GM23338 (cell line): ENCODE results near the gene PDE4D.

Source experiments
- CREB1 ChIP-seq: fragments of 250-450 bp; sonication (Bioruptor Pico); IDR thresholded peaks from 2 replicates; pipeline ENCODE4 v1.5.0; 2020; ENCODE audit warnings: low read depth, mild to moderate bottlenecking, moderate library complexity
- CTCF ChIP-seq, 2 experiments: fragments of 200-600 bp in 1 of 2; sonication (generic) in 1 of 2; conservative IDR thresholded peaks; 2 replicates each; pipeline versions ENCODE4 v1.5.1 to v1.6.1; 2016 to 2017; ENCODE audit warnings: antibody characterized with exemption in 2 of 2, low read depth in 2 of 2, mild to moderate bottlenecking in 2 of 2, moderate library complexity in 1 of 2
- ETS1 ChIP-seq: IDR thresholded peaks from 2 replicates; pipeline ENCODE4 v1.6.1; 2016; ENCODE audit warnings: antibody characterized with exemption
- EZH2 ChIP-seq: fragments of 200-600 bp; sonication (generic); IDR thresholded peaks from one replicate; pipeline ENCODE4 v1.8.0; 2017; ENCODE audit warnings: antibody characterized with exemption, mild to moderate bottlenecking, low read depth; ENCODE audit not compliant: unreplicated experiment
- EZH2phosphoT487 ChIP-seq: fragments of 200-600 bp; sonication (generic); IDR thresholded peaks from one replicate; pipeline ENCODE4 v1.8.1; 2018; ENCODE audit warnings: antibody characterized with exemption; ENCODE audit not compliant: unreplicated experiment
- NANOG ChIP-seq: IDR thresholded peaks from 2 replicates; pipeline ENCODE4 v1.6.1; 2016; ENCODE audit warnings: antibody characterized with exemption, borderline replicate concordance
- REST ChIP-seq: IDR thresholded peaks from one replicate; pipeline ENCODE4 v1.6.1; 2018; ENCODE audit warnings: antibody characterized with exemption; ENCODE audit not compliant: unreplicated experiment

- TF ChIP-seq CTCF (conservative IDR thresholded peaks at IDR 0.05; ENCODE audit: low read depth in 2 of 2) (no peak), CREB1 (CRISPR knock-in tag) (no peak), NANOG (no peak), EZH2 (no peak), REST (no peak), EZH2phosphoT487 (no peak), ETS1 (no peak)
These were observed 568.5 kb downstream of the PDE4D start for GRCh38 chr5:59325070-59325469.
